Renal cortical epithelial cell (primary cell): Measurements from ENCODE around the gene CREB3L4. TPM values are rescaled to one million over a fixed set of nuclear protein-coding genes. Genes with fewer than 3 reads are reported as not detected.

Source experiments
- DNase-seq: peaks from one replicate; pipeline ENCODE4 v3.0.0-alpha.2; 2011; ENCODE audit warnings: low read depth
- total RNA-seq: library from RNA; depleted of rRNA; stranded (reverse); fragments of >200 nt; gene quantifications from 2 replicates; pipeline ENCODE4 v1.2.3, GENCODE V29; 2014

Gene CREB3L4
- total RNA-seq, 1 donor from 2014 or later = 7.1 TPM

GRCh38 chr1:153936011-153936802, 31.5 kb upstream of the CREB3L4 start:
- no peak for DNase-seq

- DNase-seq = no peak
These were observed 30.4 kb upstream of the CREB3L4 start for GRCh38 chr1:153937331-153937730.

- no peak for DNase-seq
These were observed 28.7 kb upstream of the CREB3L4 start for GRCh38 chr1:153938996-153939395.

GRCh38 chr1:153939476-153939875, 28.2 kb upstream of the CREB3L4 start:
- DNase-seq = no peak

DNA sequence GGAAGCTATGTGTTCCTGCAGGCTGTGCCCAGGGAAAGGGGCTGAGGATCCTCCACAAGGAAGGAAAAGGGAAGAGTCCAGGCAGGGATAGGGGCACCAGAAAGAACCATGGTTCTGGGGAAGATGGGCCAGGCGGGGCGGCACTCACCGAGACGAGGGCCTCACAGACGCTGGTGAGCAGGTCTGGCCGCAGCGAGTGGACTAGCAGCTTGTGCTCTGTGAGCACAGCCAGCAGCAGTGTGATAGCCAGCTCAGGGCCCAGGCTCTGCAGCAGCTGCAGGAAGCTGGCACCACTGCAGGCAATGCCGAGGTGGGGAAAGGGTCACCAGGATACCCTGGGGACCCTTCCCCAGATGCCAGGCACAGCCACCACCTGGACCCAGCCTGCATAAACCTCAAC, 26.9 kb upstream of the CREB3L4 start:
- DNase-seq = no peak

- no peak for DNase-seq
These were observed 25.6 kb upstream of the CREB3L4 start for GRCh38 chr1:153941826-153942725.

GRCh38 chr1:153942766-153943549, 24.7 kb upstream of the CREB3L4 start:
- DNase-seq = no peak

DNA sequence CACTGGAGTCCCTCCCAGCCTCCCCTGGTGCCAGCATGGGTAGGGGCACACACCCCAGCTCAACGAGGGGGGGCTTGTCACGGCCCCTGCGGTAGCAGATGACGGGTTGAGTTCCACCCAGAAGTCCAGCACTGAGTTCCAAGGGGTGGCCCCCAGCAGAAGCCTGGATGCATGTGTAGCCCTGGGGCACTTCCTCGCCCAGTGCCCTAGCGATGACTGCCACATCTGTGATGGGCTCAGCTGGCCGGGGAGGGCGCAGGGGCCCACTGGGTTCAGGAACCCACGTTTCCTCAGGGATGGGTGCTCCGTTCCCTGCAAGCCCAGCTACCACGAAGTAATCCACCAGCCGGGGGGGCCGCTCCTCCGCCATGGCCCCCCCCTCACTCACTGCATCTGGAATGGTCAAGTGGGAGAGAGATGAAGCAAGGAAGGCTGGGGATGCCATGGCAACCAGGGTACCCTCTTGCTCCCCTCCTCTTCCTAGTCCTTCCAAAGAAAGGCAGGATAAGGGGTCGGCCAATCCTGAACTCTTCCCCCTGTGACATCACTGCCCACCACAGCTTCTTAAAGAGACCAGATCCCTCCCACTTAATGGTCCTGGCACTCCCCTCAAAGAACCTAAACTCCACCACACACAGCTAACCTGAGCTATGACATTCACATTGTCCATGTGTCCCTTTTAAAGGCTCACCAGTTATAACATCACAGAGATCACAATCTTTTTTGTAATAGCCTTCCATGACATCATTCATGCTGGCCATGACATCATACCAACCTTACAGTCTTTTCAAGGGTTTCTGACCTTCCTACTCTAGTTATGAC, 23.5 kb upstream of the CREB3L4 start:
- DNase-seq = no peak

DNA sequence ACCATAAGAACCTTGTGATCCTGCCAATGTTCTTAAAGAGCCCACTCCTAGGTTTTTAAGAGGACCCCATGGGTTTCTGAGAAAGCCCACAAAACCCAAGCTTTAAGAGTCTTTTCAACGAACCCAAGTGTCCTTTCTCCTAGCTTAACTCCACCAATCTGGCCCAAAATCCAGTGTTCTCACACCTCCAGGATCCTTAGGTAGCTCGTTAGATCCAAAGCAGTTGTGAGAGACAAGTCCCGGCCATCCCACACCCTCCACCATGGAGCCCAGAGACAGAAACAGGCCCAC, 22.9 kb upstream of the CREB3L4 start:
- DNase-seq = no peak

GRCh38 chr1:153945131-153945794, 22.4 kb upstream of the CREB3L4 start:
- peak; percentile 30 for DNase-seq

DNA sequence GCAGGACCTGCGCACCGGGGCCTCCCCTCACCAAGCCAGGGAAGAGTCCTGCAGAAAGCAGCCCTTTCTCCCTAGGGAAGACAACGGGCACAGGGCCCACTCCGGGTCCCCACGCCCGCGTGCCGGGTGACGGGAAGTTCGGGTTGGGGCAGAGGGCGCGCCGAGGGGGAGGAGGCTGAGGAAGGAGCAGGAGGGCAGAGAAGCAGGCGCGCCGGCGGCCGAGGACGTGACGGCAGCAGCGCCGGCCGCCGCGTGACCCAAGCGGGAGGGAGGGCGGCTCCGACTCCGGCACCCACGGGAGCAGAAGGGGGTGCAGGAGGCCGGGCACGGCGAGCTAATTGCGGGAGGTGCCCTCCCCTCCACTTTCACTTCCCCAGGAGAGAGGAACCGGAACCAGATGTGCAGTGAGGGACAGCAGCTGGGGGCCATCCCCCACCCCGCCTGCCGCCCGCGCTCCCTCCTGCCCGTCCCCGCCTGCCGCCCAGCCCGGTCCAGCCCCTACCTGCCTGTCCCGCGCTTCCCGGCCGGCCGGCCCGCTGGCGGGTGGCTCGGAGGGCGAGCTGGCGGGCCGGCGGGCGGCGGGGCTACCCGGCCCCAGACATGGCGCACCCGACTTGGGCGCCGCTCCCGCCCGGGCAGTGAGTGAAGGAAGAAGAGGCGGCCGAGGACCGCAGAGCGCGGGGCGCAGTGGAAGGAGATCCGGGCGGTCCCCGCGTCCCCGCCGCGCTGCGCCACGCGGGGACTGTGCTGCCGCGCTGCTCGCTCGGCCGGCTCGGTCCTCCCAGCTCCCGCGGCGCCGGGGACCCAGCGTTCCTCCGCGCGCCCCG, 21.7 kb upstream of the CREB3L4 start:
- DNase-seq = peak; percentile 20

DNA sequence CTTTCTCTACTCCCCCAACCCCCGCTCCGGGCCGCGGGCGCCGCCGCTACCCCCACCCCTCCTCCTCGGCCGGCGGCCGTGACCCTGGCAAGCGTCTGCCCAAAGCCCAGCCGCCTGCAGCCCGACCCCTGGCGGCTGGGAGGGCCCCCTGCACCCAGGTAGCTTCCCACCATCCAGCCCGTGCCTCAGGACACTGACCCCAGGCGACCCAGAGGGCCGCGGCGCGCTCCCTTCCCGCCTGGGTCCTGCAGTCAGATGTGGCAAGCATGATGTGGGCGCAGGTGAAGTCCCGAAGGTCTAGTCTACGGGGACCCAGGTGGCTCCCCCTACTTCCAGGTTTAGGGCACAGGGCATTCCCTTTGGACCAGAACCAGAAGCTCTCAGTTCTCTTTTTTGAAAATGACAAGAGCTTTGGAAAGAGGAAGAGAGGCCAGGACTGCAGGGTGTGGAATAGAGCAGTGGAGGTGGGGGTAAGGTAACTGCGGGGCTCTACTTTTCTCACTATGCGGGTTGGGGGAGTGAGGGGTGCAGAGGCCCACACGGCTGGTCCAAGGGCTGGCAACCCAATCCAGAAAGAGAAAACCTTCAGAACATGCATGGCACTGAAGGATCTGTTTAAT, 21.0 kb upstream of the CREB3L4 start, which contains the start of gene DENND4B:
Gene DENND4B, minus strand, starts transcription at position 97 of the 620 bp plus-strand sequence. CDS start 2,344 bp downstream, outside the sequence.
- peak; percentile 38 for DNase-seq

DNA sequence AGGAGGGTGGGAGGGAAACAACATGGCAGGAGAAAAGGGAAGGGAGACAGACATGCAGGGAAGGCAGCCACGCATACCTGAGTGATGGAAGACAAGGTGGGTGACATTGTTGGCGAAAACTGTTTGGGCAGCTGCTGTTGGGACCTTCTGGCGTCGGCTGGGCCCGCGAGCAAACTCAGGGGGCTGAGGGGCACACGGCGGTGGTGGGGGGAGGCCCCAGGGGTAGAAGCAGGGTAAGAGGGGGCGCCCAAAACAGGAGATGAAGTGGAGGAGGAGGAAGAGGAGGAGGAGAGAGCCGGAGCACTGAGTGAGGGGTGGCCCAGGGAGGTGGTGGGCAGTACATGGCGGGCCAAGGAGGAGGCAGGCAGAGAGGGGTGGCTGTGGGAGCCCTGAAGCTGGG, 16.5 kb upstream of the CREB3L4 start:
- DNase-seq = no peak

GRCh38 chr1:153951801-153952200, 15.9 kb upstream of the CREB3L4 start:
- no peak for DNase-seq

GRCh38 chr1:153953859-153954365, 13.8 kb upstream of the CREB3L4 start:
- no peak for DNase-seq

DNA sequence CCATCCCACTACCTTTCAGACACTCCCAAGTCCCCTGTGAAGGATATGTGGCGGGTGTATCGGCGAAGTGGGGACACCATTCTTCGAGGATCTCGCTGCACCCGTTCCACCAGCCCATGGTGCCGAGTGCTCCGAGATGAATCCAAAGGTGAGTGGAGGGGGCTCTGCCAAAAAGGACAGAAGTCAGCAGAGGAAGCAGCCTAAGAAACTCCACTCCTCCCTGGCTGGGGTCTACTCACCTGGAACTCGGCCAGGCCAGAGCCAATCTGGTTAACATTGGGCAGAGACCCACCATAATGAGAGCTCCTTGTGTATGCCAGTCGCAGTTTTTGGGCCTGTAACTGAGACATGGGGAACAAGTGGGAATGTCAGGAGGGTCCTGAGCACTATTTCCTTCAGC, 12.9 kb upstream of the CREB3L4 start:
- DNase-seq = no peak

- no peak for DNase-seq
These were observed 10.5 kb upstream of the CREB3L4 start for GRCh38 chr1:153956997-153957715.

DNA sequence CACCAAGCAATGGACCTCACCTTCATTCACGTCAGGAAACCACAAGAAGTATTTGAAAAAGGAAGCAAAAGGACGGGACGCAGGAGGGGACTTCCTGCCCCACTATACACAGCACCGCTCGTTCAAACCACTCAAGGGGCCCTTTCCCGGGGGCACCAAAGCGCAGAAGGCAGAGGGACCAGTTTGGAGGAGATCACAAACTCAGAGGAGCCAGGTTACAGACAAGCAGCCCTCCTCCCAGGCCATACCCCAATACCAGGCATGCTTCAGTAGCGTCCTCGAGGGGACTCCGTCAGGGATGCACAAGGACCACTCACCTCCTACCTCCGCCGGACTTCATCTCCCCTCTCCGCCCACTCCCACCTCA, 10.0 kb upstream of the CREB3L4 start:
- DNase-seq = peak; percentile 27
